Measurements from ENCODE around the gene MBOAT1.

MBOAT1 gene

DNA sequence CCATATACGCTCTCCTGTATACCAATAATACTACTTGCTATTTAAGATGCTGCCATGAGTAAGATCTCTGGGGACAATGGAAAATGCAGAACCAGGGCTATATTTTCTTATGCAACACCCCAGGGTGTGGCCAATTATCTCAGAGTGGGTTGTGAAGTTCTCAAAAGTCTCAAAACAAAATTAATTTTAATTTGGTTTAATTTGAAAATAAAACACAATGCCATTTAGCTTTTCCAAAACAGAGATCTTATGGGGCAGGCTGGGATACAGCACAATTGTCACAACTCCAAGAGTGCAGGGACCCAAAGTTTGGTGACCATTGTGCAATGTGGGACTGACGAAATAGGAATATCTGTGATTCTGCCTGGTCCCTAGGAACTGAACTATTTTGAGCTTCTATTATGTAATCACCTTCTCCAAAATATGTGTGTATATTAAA lies 43.1 kb downstream of the MBOAT1 start:
- H3K27me3 ChIP-seq (ENCODE audit: insufficient read depth, low read length) = no peaks in the 10 kb centered on the region
- H3K4me3 ChIP-seq (ENCODE audit: low read depth, low read length) = no peak overlapping the region; the same call in 1 of the 2 replicates
- no peaks in the 10 kb centered on the region for H3K79me2 ChIP-seq (ENCODE audit: control insufficient read depth, insufficient read depth, low read length, unreplicated experiment)
- H3K36me3 ChIP-seq (ENCODE audit: insufficient read depth, low read length) = no peaks in the 10 kb centered on the region
- peaks cover 14% of the 10 kb centered on the region for H3K4me1 ChIP-seq (ENCODE audit: control insufficient read depth, insufficient read depth, low read length, unreplicated experiment)
- H3K27ac ChIP-seq (ENCODE audit: low read depth, low read length) = peak overlapping the region; percentile 72
- H2AFZ ChIP-seq (ENCODE audit: low read length, unreplicated experiment) = no peak overlapping the region

DNA sequence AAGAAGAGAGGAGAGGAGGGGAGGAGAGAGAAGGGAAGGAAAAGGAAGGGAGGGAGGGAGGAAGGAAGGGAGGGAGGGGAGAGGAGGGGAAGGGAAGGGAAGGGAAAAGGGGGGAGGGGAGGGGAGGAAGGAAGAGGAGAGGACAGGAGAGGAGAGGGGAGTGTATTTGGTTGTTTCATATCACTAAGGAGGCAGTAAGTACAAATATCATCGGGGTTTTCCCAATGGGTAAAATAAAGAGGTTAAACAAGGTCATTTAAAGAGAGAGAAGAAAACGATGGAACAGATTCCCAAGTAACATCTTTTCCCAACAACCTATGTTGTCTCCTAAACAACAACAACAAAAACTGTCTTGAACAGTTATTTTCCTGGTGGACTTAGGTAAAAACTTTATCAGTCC lies 43.6 kb downstream of the MBOAT1 start:
- Histone ChIP-seq H3K4me1 (ENCODE audit: control insufficient read depth, insufficient read depth, low read length, unreplicated experiment) (peaks cover 14% of the 10 kb centered on the region), H3K27me3 (ENCODE audit: insufficient read depth, low read length) (no peaks in the 10 kb centered on the region), H3K4me3 (ENCODE audit: low read depth, low read length) (no peak overlapping the region; the same call in 1 of the 2 replicates), H2AFZ (ENCODE audit: low read length, unreplicated experiment) (no peak overlapping the region), H3K27ac (ENCODE audit: low read depth, low read length) (peak overlapping the region; percentile 72), H3K79me2 (ENCODE audit: control insufficient read depth, insufficient read depth, low read length, unreplicated experiment) (no peaks in the 10 kb centered on the region), H3K36me3 (ENCODE audit: insufficient read depth, low read length) (no peaks in the 10 kb centered on the region)

GRCh38 chr6:20167601-20168000 lies 44.7 kb downstream of the MBOAT1 start:
- H3K4me3 ChIP-seq (ENCODE audit: low read depth, low read length) = no peak overlapping the region
- H3K27ac ChIP-seq (ENCODE audit: low read depth, low read length) = no peak overlapping the region
- H3K36me3 ChIP-seq (ENCODE audit: insufficient read depth, low read length) = no peaks in the 10 kb centered on the region
- no peaks in the 10 kb centered on the region for H3K79me2 ChIP-seq (ENCODE audit: control insufficient read depth, insufficient read depth, low read length, unreplicated experiment)
- no peaks in the 10 kb centered on the region for H3K27me3 ChIP-seq (ENCODE audit: insufficient read depth, low read length)
- H2AFZ ChIP-seq (ENCODE audit: low read length, unreplicated experiment) = no peak overlapping the region
- H3K4me1 ChIP-seq (ENCODE audit: control insufficient read depth, insufficient read depth, low read length, unreplicated experiment) = peaks cover 14% of the 10 kb centered on the region

- Histone ChIP-seq H3K4me1 (ENCODE audit: control insufficient read depth, insufficient read depth, low read length, unreplicated experiment) (peaks cover 14% of the 10 kb centered on the region), H3K4me3 (ENCODE audit: low read depth, low read length) (no peak overlapping the region), H3K36me3 (ENCODE audit: insufficient read depth, low read length) (no peaks in the 10 kb centered on the region), H3K27me3 (ENCODE audit: insufficient read depth, low read length) (no peaks in the 10 kb centered on the region), H3K27ac (ENCODE audit: low read depth, low read length) (no peak overlapping the region), H2AFZ (ENCODE audit: low read length, unreplicated experiment) (no peak overlapping the region), H3K79me2 (ENCODE audit: control insufficient read depth, insufficient read depth, low read length, unreplicated experiment) (no peaks in the 10 kb centered on the region)
Measured at GRCh38 chr6:20166210-20166609, 46.1 kb downstream of the MBOAT1 start.

DNA sequence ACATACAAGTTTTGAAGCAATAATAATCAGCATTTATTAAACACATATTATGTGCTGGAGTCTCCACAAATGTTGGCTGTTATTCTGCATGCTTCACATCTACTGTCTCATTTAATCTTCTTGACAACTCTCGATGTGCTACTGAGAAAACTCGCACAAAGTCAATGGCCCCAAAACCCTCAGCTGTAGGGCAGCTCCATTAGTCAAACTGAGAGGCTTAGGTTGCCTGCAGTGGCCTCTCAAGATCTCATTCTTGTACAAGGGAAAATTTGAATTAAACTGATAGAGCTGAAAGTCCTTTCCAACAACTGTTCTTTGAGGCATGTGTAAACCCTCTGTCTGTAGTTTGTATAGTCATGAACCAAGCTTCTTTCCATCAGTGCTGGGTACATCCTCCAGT lies 49.8 kb downstream of the MBOAT1 start:
- Histone ChIP-seq H3K27me3 (ENCODE audit: insufficient read depth, low read length) (no peaks in the 10 kb centered on the region), H3K27ac (ENCODE audit: low read depth, low read length) (no peak overlapping the region), H3K36me3 (ENCODE audit: insufficient read depth, low read length) (no peaks in the 10 kb centered on the region), H3K79me2 (ENCODE audit: control insufficient read depth, insufficient read depth, low read length, unreplicated experiment) (peaks cover 4% of the 10 kb centered on the region), H3K4me1 (ENCODE audit: control insufficient read depth, insufficient read depth, low read length, unreplicated experiment) (no peaks in the 10 kb centered on the region), H2AFZ (ENCODE audit: low read length, unreplicated experiment) (no peak overlapping the region), H3K4me3 (ENCODE audit: low read depth, low read length) (no peak overlapping the region)

- H3K36me3 ChIP-seq (ENCODE audit: insufficient read depth, low read length) = no peaks in the 10 kb centered on the region
- no peaks in the 10 kb centered on the region for H3K27me3 ChIP-seq (ENCODE audit: insufficient read depth, low read length)
- peaks cover 4% of the 10 kb centered on the region for H3K79me2 ChIP-seq (ENCODE audit: control insufficient read depth, insufficient read depth, low read length, unreplicated experiment)
- H3K4me1 ChIP-seq (ENCODE audit: control insufficient read depth, insufficient read depth, low read length, unreplicated experiment) = no peaks in the 10 kb centered on the region
- no peak overlapping the region for H2AFZ ChIP-seq (ENCODE audit: low read length, unreplicated experiment)
- H3K4me3 ChIP-seq (ENCODE audit: low read depth, low read length) = no peak overlapping the region
- no peak overlapping the region for H3K27ac ChIP-seq (ENCODE audit: low read depth, low read length)
Measured at GRCh38 chr6:20160541-20161283, 51.6 kb downstream of the MBOAT1 start.

DNA sequence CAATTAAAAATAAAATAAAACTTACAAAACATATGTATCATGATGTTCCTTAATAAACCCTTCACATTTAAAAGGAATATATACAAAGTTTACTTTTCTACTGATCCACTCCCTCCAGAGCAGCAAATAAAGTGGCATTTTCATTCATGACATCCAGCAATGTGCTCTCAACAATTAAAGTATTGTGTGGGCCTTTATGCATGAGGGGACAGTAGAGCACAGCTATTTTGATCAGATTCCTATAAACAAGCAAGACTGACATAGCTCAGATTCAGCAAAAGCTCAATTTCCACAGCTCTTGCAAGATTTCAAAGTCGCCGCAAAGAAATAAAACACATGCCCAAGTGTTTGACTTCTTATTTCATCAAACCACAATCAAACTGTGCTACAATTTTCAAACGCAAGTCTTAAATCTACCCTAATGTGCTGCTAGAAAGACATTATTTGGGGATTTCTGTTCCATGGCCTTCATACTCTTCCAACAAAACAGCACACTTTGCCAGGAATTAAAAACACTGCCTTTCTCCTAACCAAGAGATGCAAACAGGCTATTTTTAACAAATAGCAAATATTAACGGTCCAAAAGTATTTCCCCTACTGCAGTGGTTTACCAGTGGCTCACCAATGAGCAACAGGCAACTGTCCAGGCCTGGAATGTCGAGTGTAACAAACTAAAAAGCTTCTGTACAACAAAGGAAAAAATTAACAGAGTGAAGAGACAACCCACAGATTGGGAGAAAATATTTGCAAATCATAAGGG lies 52.3 kb downstream of the MBOAT1 start:
- H3K4me3 ChIP-seq (ENCODE audit: low read depth, low read length) = no peak overlapping the region
- H3K27me3 ChIP-seq (ENCODE audit: insufficient read depth, low read length) = no peaks in the 10 kb centered on the region
- H3K36me3 ChIP-seq (ENCODE audit: insufficient read depth, low read length) = no peaks in the 10 kb centered on the region
- H3K27ac ChIP-seq (ENCODE audit: low read depth, low read length) = no peak overlapping the region
- peaks cover 4% of the 10 kb centered on the region for H3K79me2 ChIP-seq (ENCODE audit: control insufficient read depth, insufficient read depth, low read length, unreplicated experiment)
- no peak overlapping the region for H2AFZ ChIP-seq (ENCODE audit: low read length, unreplicated experiment)
- H3K4me1 ChIP-seq (ENCODE audit: control insufficient read depth, insufficient read depth, low read length, unreplicated experiment) = no peaks in the 10 kb centered on the region

GRCh38 chr6:20159098-20159497 lies 53.2 kb downstream of the MBOAT1 start:
- Histone ChIP-seq H3K36me3 (ENCODE audit: insufficient read depth, low read length) (no peaks in the 10 kb centered on the region), H3K79me2 (ENCODE audit: control insufficient read depth, insufficient read depth, low read length, unreplicated experiment) (peaks cover 4% of the 10 kb centered on the region), H2AFZ (ENCODE audit: low read length, unreplicated experiment) (no peak overlapping the region), H3K27me3 (ENCODE audit: insufficient read depth, low read length) (no peaks in the 10 kb centered on the region), H3K4me1 (ENCODE audit: control insufficient read depth, insufficient read depth, low read length, unreplicated experiment) (no peaks in the 10 kb centered on the region), H3K4me3 (ENCODE audit: low read depth, low read length) (no peak overlapping the region), H3K27ac (ENCODE audit: low read depth, low read length) (no peak overlapping the region)

- peaks cover 4% of the 10 kb centered on the region for H3K79me2 ChIP-seq (ENCODE audit: control insufficient read depth, insufficient read depth, low read length, unreplicated experiment)
- H3K4me1 ChIP-seq (ENCODE audit: control insufficient read depth, insufficient read depth, low read length, unreplicated experiment) = no peaks in the 10 kb centered on the region
- no peak overlapping the region for H3K4me3 ChIP-seq (ENCODE audit: low read depth, low read length)
- no peaks in the 10 kb centered on the region for H3K36me3 ChIP-seq (ENCODE audit: insufficient read depth, low read length)
- no peaks in the 10 kb centered on the region for H3K27me3 ChIP-seq (ENCODE audit: insufficient read depth, low read length)
- H2AFZ ChIP-seq (ENCODE audit: low read length, unreplicated experiment) = no peak overlapping the region
- H3K27ac ChIP-seq (ENCODE audit: low read depth, low read length) = no peak overlapping the region
Measured at GRCh38 chr6:20158676-20159075, 53.6 kb downstream of the MBOAT1 start.

DNA sequence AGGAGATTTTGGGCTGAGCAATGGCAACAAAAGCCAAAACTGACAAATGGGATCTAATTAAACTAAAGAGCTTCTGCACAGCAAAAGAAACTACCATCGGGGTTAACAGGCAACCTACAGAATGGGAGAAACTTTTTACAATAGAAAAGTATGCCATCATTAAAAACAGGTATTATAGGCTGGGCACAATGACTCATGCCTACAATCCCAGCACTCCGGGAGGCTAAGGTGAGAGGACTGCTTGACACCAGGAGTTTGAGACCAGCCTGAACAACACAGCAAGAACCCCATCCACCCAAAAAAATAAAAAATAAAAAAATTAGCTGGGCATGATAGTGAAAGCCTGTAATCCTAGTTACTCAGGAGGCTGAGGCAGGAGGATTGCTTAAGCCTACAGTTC lies 55.4 kb downstream of the MBOAT1 start:
- no peak overlapping the region for H2AFZ ChIP-seq (ENCODE audit: low read length, unreplicated experiment)
- no peaks in the 10 kb centered on the region for H3K36me3 ChIP-seq (ENCODE audit: insufficient read depth, low read length)
- H3K27me3 ChIP-seq (ENCODE audit: insufficient read depth, low read length) = no peaks in the 10 kb centered on the region
- H3K79me2 ChIP-seq (ENCODE audit: control insufficient read depth, insufficient read depth, low read length, unreplicated experiment) = peaks cover 4% of the 10 kb centered on the region
- H3K4me1 ChIP-seq (ENCODE audit: control insufficient read depth, insufficient read depth, low read length, unreplicated experiment) = no peaks in the 10 kb centered on the region
- no peak overlapping the region for H3K4me3 ChIP-seq (ENCODE audit: low read depth, low read length)
- no peak overlapping the region for H3K27ac ChIP-seq (ENCODE audit: low read depth, low read length)

DNA sequence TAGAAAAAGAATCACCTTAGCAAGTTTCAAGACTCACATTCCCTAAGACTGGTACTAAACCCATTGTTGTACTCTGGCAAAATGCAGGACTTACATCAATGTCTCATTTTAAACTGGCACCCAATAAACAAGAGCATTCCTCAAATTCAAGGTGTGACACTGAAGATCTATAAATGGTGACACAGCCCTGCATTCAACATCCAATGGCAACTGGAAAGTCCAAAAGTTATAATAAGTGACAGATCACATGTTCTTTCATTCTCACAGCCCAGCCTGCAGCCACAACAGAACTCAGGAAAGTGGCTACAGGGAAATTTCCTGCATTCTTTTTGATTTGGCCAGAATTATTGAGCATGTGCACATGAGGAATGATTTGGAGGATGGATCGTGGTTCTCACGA lies 57.5 kb downstream of the MBOAT1 start:
- Histone ChIP-seq H3K27me3 (ENCODE audit: insufficient read depth, low read length) (no peaks in the 10 kb centered on the region), H3K4me1 (ENCODE audit: control insufficient read depth, insufficient read depth, low read length, unreplicated experiment) (no peaks in the 10 kb centered on the region), H3K79me2 (ENCODE audit: control insufficient read depth, insufficient read depth, low read length, unreplicated experiment) (peaks cover 4% of the 10 kb centered on the region), H2AFZ (ENCODE audit: low read length, unreplicated experiment) (no peak overlapping the region), H3K4me3 (ENCODE audit: low read depth, low read length) (no peak overlapping the region), H3K27ac (ENCODE audit: low read depth, low read length) (no peak overlapping the region), H3K36me3 (ENCODE audit: insufficient read depth, low read length) (no peaks in the 10 kb centered on the region)
